ENCODE measurements around the gene ERV3-1. TPM values are rescaled to one million over a fixed set of nuclear protein-coding genes. Genes with fewer than 3 reads are reported as not detected.
A peak's percentile ranks its signal among the peaks of the same experiment; 100 is the strongest.

Gene ERV3-1
- total and polyA plus RNA-seq, 9 of the 15 experiments (the other 6 are each of a cell fraction or from before 2014, with no cell fraction given), result 10.2 to 30.0 (median 22.0) TPM

GRCh38 chr7:65037740-65038688, 31.5 kb upstream of the ERV3-1 start (continued):
- TF ChIP-seq TCF15 (CRISPR knock-in tag; IDR thresholded peaks at IDR 0.05) (no peak), THAP7 (CRISPR knock-in tag; IDR thresholded peaks at IDR 0.05) (no peak), TAF9B (IDR thresholded peaks at IDR 0.05; ENCODE audit: partially characterized antibody) (peak; percentile 42), SMAD1 (IDR thresholded peaks at IDR 0.05; ENCODE audit: low read depth, low read length, partially characterized antibody) (no peak), CGGBP1 (CRISPR knock-in tag; IDR thresholded peaks at IDR 0.05) (no peak), POLR2A (conservative IDR thresholded peaks at IDR 0.05) (peak; percentile 75), ZNF316 (IDR thresholded peaks at IDR 0.05) (no peak), CREB1 (IDR thresholded peaks at IDR 0.05) (no peak), CREB1 (CRISPR knock-in tag; IDR thresholded peaks at IDR 0.05) (no peak), LEF1 (IDR thresholded peaks at IDR 0.05) (no peak), HOXB6 (CRISPR knock-in tag; IDR thresholded peaks at IDR 0.05; ENCODE audit: borderline replicate concordance) (no peak), PML (IDR thresholded peaks at IDR 0.05; ENCODE audit: low read length) (no peak), PRPF4 (IDR thresholded peaks at IDR 0.05; ENCODE audit: insufficient read depth, low read depth, low read length, poor library complexity, severe bottlenecking) (no peak), KAT2B (IDR thresholded peaks at IDR 0.05; ENCODE audit: low read depth, low read length) (no peak), UBTF (IDR thresholded peaks at IDR 0.05; ENCODE audit: borderline replicate concordance in 1 of 2, low read depth in 2 of 2, low read length in 2 of 2) (peak in 1 of 2 experiments; percentile 66; a peak in 1 of 4 replicates), RCOR1 (IDR thresholded peaks at IDR 0.05; ENCODE audit: borderline replicate concordance in 1 of 2, low read depth in 2 of 2, low read length in 2 of 2) (no peak), YY1 (IDR thresholded peaks at IDR 0.05; ENCODE audit: borderline replicate concordance in 1 of 3, control insufficient read depth in 1 of 3, extremely low read depth in 1 of 3, insufficient read depth in 3 of 3, insufficient read length in 1 of 3, insufficient replicate concordance in 2 of 3, low read depth in 1 of 3, low read length in 2 of 3) (peak; percentile 44 to 90 (median 87)), ZEB2 (IDR thresholded peaks at IDR 0.05) (no peak), MLLT1 (IDR thresholded peaks at IDR 0.05) (peak in 1 of 2 experiments; percentile 39; a peak in 1 of 4 replicates), ZSCAN29 (IDR thresholded peaks at IDR 0.05) (no peak), ZNF41 (CRISPR knock-in tag; conservative IDR thresholded peaks at IDR 0.05) (no peak), TAF7 (tag; IDR thresholded peaks at IDR 0.05) (peak; percentile 45; the same call in 1 of the 2 replicates)

All from K562 (cell line).